ENCODE data around the gene BBX. TPM values are rescaled to one million over a fixed set of nuclear protein-coding genes. Genes with fewer than 3 reads are reported as not detected.

BBX gene
- polyA plus RNA-seq, 3 donors: 15.7 to 25.1 (median 16.6) TPM

DNA sequence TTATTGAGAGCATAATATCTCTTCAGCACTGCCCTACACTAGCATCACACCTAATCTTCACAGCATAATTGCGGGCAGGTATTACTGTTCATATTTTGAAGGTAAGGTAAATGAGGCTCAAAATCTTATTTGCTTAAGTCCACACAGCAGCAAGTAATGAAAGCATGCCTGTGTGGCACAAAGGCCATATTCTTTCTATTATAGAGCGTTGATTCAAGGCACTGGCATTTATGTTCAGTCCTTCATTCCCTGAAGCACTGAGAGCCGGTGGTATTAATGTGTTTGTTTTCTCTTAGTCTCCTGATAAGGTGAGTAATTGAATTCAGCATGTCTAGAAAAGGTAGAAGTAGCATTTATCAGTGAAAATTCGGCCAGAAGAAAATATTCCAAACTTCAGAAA lies 231.2 kb downstream of the BBX start:
- Histone ChIP-seq H3K27me3 (ENCODE audit: control insufficient read depth in 2 of 2, insufficient read depth in 2 of 2, low read length in 2 of 2) (no peaks in the 10 kb centered on the region), H3K9me3 (replicated peaks in 1 of 2; ENCODE audit: control insufficient read depth in 1 of 2, insufficient read depth in 1 of 2, low read length in 2 of 2) (no peaks in the 10 kb centered on the region), H2AFZ (ENCODE audit: insufficient read depth, low read depth, low read length, poor library complexity, severe bottlenecking) (no peak overlapping the region), H3K36me3 (replicated peaks in 1 of 2; ENCODE audit: control insufficient read depth in 1 of 2, insufficient read depth in 2 of 2, low read length in 2 of 2) (peaks cover 13 to 32% of the 10 kb centered on the region in 2 donors), H3K79me2 (ENCODE audit: insufficient read depth, low read length) (no peaks in the 10 kb centered on the region), H3K27ac (ENCODE audit: low read depth in 1 of 2, low read length in 2 of 2) (no peak overlapping the region), H4K20me1 (ENCODE audit: insufficient read depth, low read length) (no peaks in the 10 kb centered on the region), H3K9ac (ENCODE audit: insufficient read depth, low read length, poor library complexity, severe bottlenecking) (no peak overlapping the region), H3K4me2 (replicated peaks; ENCODE audit: extremely low read depth, low read length, poor library complexity, severe bottlenecking) (no peak overlapping the region), H3K4me1 (ENCODE audit: control insufficient read depth in 1 of 2, insufficient read depth in 2 of 2, low read length in 2 of 2) (no peaks in the 10 kb centered on the region), H3K4me3 (replicated peaks in 1 of 3; ENCODE audit: low read depth in 2 of 3, low read length in 3 of 3) (no peak overlapping the region)
- TF ChIP-seq, protein P1, sequence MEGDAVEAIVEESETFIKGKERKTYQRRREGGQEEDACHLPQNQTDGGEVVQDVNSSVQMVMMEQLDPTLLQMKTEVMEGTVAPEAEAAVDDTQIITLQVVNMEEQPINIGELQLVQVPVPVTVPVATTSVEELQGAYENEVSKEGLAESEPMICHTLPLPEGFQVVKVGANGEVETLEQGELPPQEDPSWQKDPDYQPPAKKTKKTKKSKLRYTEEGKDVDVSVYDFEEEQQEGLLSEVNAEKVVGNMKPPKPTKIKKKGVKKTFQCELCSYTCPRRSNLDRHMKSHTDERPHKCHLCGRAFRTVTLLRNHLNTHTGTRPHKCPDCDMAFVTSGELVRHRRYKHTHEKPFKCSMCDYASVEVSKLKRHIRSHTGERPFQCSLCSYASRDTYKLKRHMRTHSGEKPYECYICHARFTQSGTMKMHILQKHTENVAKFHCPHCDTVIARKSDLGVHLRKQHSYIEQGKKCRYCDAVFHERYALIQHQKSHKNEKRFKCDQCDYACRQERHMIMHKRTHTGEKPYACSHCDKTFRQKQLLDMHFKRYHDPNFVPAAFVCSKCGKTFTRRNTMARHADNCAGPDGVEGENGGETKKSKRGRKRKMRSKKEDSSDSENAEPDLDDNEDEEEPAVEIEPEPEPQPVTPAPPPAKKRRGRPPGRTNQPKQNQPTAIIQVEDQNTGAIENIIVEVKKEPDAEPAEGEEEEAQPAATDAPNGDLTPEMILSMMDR (IDR thresholded peaks at IDR 0.05): no peak
- 100% methylated on average over 1 of the region's 4 CpGs for WGBS (ENCODE audit: insufficient coverage)
- Mint-ChIP-seq H3K4me1 (no peaks in the 10 kb centered on the region), H3K27ac (no peak overlapping the region), H3K36me3 (peaks cover 22 to 33% of the 10 kb centered on the region in 2 donors), H3K4me3 (no peak overlapping the region), H3K27me3 (ENCODE audit: low read depth in 3 of 3) (peaks cover 0 to 1% (median 0%) of the 10 kb centered on the region in 3 donors), H3K9me3 (no peaks in the 10 kb centered on the region)
- no peak for DNase-seq
- intact Hi-C loops (cut with micrococcal nuclease): no loop called here

DNA sequence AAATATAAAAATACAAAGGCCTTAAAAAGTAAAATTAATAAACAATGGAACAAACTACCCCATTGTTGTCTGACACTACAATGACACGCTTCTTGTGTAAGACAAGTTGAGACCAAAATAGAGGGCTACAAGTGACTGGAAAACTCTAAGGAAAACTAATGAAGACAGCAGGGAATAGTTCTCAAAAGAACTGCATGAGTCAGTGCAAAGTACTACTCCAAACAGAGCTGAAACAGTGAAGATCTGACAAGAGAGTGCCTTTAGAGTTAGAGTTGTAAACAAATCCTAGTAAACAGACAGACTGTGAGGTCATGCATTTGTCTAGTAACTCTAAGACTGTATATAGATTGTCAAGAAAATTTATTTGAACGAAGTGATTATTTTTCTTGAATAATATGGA lies 233.9 kb downstream of the BBX start:
- peaks cover 16 to 39% of the 10 kb centered on the region in 2 donors for H3K36me3 Mint-ChIP-seq
- no CpG with 5 or more reads among the region's 2 CpGs for WGBS (ENCODE audit: insufficient coverage)
- peaks cover 9 to 32% of the 10 kb centered on the region in 2 donors for H3K36me3 ChIP-seq (replicated peaks in 1 of 2; ENCODE audit: control insufficient read depth in 1 of 2, insufficient read depth in 2 of 2, low read length in 2 of 2)

More for the DNA sequence above, 233.9 kb downstream of the BBX start:
- Mint-ChIP-seq H3K27ac (no peak overlapping the region), H3K4me1 (no peaks in the 10 kb centered on the region), H3K27me3 (ENCODE audit: low read depth in 3 of 3) (peaks cover 0 to 2% (median 1%) of the 10 kb centered on the region in 3 donors), H3K4me3 (no peak overlapping the region), H3K9me3 (no peaks in the 10 kb centered on the region)
- H3K4me3 ChIP-seq (replicated peaks in 1 of 3; ENCODE audit: low read depth in 2 of 3, low read length in 3 of 3): no peak overlapping the region
- no peak overlapping the region for H2AFZ ChIP-seq (ENCODE audit: insufficient read depth, low read depth, low read length, poor library complexity, severe bottlenecking)
- no peaks in the 10 kb centered on the region for H3K4me1 ChIP-seq (ENCODE audit: control insufficient read depth in 1 of 2, insufficient read depth in 2 of 2, low read length in 2 of 2)
- no peak for DNase-seq
- H4K20me1 ChIP-seq (ENCODE audit: insufficient read depth, low read length): no peaks in the 10 kb centered on the region
- no peaks in the 10 kb centered on the region for H3K9me3 ChIP-seq (replicated peaks in 1 of 2; ENCODE audit: control insufficient read depth in 1 of 2, insufficient read depth in 1 of 2, low read length in 2 of 2)
- no peaks in the 10 kb centered on the region for H3K27me3 ChIP-seq (ENCODE audit: control insufficient read depth in 2 of 2, insufficient read depth in 2 of 2, low read length in 2 of 2)
- TF ChIP-seq, protein P1 (IDR thresholded peaks at IDR 0.05): no peak
- no peak overlapping the region for H3K27ac ChIP-seq (ENCODE audit: low read depth in 1 of 2, low read length in 2 of 2)
- no peak overlapping the region for H3K9ac ChIP-seq (ENCODE audit: insufficient read depth, low read length, poor library complexity, severe bottlenecking)
- intact Hi-C loops (cut with micrococcal nuclease): no loop called here
- H3K79me2 ChIP-seq (ENCODE audit: insufficient read depth, low read length): no peaks in the 10 kb centered on the region
- no peak overlapping the region for H3K4me2 ChIP-seq (replicated peaks; ENCODE audit: extremely low read depth, low read length, poor library complexity, severe bottlenecking)

Measured in CD14-positive monocyte (primary cell).